ENCODE measurements around the gene CKAP2.
A peak's percentile ranks its signal among the peaks of the same experiment; 100 is the strongest.

The CKAP2 gene

GRCh38 chr13:52447815-52448552 lies 7.3 kb upstream of the CKAP2 start:
- no peak overlapping the region for H3K27ac ChIP-seq
- no peak for TF ChIP-seq CTCF (conservative IDR thresholded peaks at IDR 0.05)

- H3K27ac ChIP-seq = peak overlapping the region; percentile 96
- no peak for TF ChIP-seq CTCF (conservative IDR thresholded peaks at IDR 0.05)
These were observed 5.8 kb upstream of the CKAP2 start for GRCh38 chr13:52449331-52450011.

DNA sequence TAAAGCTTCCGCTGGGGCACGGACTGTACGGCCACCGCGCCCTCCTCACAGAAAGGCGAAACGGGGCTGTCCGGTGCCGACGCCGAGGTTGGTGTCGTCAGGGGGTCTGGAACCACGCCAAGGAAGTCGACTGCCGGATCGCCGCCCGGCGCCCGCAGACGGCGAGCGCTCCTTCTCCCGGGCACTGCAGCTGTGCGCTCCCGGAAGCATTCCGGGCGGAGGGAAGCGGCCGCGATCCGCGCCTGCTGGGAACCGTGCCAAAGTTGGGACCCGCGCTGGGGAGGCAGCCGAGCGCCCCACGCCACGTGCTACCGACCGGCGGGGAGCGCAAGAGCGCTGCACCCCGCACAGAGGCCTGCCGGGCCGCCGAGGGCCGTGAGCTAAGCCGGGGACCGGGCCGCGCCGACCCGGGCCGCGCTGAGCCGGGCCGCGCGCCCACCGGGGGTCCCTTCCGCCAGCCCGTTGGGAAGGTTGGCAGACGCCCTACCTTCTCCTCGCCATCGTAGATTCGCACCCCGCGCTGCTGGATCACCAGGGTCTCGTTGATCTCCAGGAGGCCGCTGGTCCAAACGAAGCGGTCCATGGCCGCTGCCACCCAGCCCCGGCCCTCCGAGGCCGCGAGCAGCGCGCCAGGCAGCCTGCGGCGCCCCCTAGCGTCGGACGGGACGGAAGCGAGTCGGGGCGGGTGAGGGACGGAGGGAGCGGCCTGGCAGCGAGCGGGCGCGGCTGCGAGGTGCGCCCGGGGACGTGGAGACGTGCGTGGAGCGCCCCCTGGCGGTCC lies 5.1 kb upstream of the CKAP2 start, which contains the start of gene VPS36:
Gene VPS36, minus strand, starts transcription at position 623 of the 781 bp plus-strand sequence. Its CDS starts 40 bp downstream, at position 583.
- peak; percentile 100 for TF ChIP-seq CTCF (conservative IDR thresholded peaks at IDR 0.05)
- peak within 1 kb of the TSS; percentile 96 for H3K27ac ChIP-seq

DNA sequence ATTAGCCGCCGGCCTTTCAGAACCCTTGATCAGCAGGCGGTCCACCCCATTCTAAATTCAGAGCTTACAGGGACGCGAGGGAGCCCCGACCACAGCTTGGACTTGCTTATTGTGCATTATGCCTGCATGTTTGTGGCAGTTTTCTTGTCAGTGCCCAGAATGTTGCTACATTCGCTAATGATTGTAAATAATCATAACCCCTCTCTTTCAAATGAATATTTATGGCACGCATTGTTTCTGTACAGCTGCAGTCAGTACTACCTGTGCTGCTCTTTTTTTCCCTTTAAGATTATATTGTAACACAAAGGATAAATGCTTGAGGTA lies 4.5 kb upstream of the CKAP2 start:
- peak overlapping the region; percentile 96 for H3K27ac ChIP-seq
- no peak; the same call in 1 of the 2 replicates for TF ChIP-seq CTCF (conservative IDR thresholded peaks at IDR 0.05)

DNA sequence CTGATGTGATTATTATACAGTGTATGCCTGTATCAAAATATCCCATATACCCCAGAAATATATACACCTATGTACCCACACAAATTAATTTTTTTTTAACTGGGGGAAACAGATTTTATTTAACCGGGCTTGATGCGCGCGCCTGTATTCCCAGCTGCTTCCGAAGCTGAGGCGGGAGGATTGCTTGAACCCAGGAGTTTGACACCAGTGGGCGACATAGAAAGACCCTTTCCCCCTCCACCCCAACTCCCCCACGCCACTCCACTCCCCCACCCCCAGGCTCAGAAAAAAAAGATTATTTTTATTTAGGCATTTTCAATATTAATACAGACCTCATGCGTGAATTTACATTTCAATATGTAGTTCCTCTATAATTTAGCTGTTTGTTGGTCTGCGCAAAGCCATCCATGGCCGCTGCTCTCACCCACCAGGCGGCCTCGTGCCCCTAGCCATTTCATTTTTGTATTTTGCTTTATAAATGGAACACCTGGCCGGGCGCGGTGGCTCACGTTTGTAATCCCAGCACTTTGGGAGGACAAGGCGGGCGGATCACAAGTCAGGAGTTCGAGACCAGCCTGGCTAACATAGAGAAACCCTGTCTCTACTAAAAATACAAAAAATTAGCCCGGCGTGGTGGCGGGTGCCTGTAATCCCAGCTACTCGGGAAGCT lies 4.0 kb upstream of the CKAP2 start:
- TF ChIP-seq CTCF (conservative IDR thresholded peaks at IDR 0.05) = no peak
- peak overlapping the region; percentile 96; the same call in 1 of the 2 replicates for H3K27ac ChIP-seq

DNA sequence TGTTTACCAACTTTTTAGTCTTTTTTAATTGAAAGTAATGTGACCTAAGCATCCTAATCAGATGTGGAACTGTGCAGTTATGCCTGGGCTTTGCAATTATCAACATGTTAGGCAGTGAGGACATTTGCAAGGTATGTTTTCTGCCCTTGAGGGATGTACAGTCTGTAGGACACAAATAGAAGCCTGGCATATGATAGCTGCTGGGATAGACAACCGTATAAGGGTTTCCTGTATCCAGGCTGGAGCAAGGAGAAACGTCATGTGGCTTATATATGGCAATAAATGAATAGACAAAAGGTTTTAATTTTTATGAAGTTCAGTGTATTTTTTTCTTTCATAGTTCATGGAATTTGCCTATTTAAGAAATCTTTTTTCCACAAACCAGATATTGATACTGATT lies 2.8 kb upstream of the CKAP2 start:
- TF ChIP-seq CTCF (conservative IDR thresholded peaks at IDR 0.05) = no peak
- H3K27ac ChIP-seq = no peak overlapping the region

DNA sequence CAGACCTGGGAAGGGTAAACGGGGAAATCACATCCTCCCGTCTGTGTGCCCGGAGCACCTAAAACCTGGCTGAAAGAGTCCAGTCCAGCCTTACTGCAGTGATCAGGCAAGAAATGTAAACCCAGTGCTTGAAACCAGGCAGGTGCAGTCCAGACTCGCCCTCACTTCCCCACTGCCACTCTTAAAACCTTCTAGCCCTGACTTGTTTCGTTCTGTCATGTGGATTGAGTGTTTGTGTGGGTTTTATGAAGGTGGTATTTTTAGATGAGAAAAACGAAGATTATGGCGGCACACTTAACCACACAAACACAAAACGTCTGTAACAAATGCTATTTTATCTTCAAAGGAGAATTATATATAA lies 839 bp upstream of the CKAP2 start:
- peak overlapping the region; percentile 83 for H3K27ac ChIP-seq
- no peak for TF ChIP-seq CTCF (conservative IDR thresholded peaks at IDR 0.05)

All from VCaP (cell line).